CD1c-positive myeloid dendritic cell (primary cell): ENCODE data around the gene AGTRAP.

Source experiments
- DNase-seq: peaks from one replicate; pipeline ENCODE4 v3.0.0-alpha.2; 2016; ENCODE audit errors: extremely low spot score

Gene AGTRAP

DNA sequence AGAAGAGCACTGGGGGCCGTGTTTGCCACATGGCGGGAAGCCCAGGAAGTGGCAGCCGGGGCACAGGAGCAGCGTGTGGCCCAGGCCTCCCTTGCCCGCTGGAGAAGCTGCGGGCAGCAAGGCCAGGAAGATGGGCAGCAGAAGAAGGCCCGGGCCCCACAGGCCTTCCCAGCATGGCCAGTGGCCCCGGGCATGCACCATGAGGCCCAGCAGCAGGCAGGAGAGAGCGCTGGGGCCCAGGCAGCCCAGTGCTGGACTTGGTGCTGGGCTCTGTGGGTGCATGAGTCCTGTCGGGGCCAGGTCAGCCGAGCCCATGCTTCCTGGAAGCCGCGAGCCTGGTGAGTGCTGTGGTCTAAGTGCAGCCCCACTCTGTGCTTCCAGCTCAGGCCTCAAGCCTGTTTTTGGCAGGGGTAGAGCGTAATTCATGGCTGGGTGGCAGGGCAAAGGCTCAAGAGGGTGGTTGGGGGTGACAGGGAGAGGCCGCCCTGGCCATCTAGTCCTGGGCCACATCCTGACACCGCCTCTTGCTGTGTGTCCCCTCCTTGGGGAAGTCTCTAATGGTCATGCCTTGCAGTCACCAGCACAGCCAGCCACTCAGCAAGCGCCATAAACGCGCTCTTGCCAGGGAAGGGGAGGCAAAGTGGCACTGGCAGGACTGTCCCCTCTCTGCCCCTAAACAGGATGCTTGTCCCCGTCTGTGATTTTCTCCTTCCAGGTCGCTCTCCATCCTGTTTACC is 48.5 kb downstream of the AGTRAP start:
- no peak for DNase-seq

DNA sequence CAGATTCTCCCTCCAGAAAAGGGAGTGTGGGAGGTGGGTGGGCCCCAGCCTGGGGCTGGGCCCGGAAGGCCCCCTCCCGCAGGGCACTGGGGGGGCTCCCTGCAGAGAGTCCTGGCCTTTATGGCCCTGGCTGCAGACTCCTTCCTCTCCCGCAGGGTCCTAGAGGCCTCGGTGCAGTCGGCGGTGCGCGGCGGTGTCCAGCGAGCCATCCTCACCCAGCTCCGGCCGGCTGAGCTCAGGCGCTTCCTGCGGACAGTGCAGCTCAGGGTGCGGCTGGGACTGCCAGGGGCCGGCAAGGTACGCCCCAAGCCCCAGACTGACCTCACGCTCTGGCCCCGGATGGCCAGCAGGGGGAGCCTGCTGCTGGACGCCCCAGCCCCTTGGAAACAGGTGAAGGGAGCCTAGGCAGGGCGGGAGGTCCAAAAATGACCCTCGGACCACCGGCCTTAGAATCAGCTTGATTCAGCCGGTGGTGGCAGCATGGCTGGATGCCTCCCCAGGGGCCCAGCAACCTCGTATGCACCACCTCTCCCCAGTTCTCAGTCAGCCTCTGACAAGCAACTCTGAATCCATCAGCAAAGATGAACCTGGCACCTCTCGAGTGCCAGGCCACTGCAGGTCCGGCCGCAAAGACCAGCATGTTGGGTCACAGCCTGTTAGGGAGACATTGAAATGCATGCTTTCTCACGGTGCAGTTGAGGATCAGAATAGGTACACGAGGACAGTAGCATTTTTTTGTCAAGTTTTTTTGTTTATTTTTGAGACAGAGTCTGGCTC is 49.2 kb downstream of the AGTRAP start:
- peak; percentile 50 for DNase-seq

DNA sequence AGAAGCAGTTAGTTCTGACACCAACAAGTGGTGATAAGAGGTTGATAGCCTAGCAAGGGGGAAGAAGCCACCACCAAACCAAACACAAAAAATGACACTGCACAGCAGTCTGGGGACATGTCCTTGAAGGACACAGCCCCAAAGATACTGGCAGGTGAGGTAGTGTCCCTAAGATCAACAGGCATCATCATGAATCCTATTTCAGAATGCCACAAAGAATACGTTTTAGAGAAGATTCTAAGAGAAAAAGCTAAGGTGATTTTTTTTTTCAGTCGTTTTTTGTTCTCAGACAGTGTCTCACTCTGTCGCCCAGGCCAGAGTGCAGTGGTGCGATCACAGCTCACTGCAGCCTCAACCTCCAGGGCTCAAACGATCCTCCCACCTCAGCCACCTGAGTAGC is 50.2 kb downstream of the AGTRAP start:
- no peak for DNase-seq

DNA sequence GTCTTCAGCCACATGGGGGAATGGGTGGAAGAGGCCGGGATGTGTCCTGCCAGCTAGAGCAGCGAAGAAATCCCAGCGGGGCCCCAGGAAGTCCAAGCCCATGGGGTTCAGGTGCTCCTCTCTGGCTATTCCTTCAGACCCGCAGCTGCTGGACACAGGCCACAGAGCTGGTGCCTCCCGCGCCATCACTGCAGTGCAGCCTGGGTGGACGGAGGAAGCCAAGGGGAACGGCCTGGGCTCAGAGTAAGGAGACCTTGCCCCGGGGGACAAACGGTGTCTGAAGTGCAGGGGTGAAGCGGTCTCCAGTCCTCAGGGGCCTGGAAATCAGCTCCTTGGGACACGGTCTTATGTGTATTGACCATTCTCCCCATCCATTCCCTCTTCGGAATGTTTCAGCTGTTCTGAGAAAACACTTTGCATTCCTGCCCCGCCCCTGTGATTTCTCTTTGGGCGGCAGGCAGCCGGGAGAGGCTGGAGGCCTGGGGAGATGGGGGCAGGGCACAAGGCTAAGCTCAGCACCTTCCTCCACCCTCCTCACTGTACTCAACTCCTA is 51.4 kb downstream of the AGTRAP start:
- no peak for DNase-seq

DNA sequence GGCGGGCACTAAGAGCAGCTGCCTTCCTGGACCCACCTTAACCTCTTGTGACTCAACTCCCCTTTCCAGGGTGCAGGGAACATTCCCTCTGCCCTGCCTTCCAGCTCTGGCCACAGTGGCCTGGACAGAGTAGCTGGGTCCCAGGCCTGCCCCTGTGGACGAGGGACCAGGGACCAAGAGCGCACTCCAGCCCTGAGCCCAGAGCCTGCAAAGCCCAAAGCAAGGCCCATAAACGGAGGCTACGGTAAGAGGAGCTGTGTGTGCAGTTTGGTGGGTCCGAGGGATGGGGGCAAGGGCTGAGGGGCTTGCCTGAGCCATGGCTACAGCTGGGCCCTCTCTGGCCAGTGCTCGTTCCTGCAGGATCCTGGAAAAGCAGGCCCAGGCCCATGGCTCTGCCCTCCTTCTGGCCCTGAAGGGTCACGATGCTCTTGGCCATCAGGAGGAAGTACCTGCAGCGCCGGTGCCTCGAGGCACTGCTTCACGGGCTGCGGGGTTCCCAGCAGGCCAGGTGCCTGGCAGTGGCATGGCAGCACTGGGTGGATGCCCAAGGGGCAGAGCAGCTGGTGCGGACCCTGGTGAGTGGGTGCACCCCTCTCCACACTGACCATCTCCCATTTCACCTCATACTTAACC is 52.0 kb downstream of the AGTRAP start:
- no peak for DNase-seq

DNA sequence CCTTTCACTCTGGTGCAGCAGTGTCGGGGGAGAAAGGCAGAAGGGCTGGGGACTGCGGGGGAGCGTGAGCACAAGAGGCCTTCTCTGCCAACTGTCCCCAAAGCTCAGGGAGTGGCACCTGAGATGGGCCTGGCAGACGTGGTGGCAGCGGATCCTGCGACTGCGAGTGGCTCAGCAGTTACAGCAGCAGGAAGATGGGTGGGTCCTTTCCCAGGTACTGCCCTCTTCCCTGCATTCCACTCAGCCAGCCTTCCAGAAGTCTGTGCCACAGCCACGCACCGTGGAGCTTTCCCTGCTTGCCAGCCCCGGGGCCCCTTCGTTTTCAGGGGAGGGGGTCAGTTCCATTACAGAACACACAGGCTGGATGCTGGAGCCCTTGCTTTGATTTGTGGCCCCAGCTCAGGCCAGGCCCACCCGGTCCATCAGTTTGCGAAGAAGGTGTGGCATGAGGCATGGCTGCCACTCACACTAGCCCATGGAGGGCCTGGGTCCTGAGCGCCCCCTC is 52.7 kb downstream of the AGTRAP start:
- DNase-seq: no peak

DNA sequence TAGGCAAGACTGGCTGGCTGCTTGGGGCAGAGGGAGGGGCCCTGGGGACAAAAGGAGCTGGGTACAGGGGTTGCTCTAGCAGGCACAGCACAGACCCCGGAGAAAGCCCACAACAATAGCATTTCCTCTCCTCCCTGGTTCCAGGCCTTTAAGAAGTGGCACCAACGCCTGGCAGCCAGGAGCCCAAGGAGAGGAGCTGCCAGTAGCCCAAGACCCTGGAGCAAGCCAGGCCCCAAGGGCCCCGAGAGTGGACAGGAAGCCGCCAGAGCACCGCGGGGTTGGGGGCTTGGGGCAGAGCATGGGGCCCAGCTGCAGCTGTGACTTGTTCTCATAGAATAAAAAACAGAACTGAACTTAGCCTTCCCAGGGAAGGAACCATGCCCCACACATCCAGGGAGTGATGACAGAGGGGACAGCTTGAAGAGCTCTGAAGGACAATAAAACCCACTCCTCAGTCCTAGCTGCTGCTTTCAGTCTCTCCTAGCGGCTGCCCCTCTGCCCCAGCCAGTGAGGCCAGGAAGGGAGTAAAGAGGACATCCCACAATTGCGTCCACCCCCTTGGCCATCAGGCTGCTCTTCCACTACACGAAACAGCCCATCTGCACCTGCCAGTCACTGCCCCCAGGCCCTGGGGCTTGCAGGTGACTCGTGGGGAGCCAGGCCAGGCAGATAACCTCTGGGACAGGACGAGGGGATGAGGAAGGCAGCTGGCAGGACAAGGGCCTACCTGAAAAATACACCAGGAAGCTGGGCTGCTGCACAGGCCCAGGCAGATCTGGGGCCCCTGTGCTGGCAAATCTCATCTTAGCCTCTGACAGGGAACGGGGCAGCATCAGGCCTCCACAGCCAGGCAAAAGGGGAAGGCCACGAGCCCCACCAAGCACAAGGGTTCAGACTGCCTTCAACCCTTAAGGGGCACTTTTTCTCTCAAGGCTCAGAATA is 53.5 kb downstream of the AGTRAP start:
- DNase-seq: no peak

DNA sequence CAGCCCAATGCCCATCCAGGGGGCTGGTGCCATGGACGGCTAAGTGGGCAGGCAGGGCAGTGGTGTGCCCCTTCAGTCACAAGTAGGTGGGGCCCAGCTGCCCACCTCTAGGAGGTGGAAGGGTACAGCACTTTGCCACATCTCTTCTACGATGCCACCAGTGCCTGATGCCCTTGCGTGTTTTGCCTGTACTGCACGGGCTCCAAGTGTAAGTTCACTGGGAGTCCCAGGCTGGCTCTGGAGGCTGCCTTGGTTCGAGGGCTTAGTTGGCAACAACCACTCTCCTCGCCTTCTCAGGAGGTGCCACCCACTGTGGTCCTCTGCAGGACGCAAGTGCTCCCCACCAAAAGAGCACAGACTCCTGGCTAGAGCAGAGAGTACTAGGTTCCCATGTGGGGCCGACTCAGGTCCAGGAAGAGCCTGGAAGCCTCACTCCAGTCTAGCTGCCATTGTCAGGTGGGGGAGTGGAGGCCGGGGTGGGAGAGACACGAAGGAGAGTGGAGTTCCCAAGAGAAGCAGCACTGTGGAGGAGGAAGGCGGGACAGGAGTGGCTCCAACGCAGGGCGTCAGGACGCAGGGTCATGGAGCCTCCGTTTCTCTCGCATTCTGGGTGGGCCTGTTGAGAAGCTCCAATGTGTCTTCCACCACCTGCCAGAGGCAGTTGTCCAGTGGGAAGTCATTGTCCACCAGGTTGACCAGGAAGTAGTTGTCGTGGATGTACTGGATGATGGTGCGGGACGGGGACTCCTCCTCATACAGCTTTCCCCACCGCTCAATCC is 54.4 kb downstream of the AGTRAP start:
- DNase-seq: no peak

DNA sequence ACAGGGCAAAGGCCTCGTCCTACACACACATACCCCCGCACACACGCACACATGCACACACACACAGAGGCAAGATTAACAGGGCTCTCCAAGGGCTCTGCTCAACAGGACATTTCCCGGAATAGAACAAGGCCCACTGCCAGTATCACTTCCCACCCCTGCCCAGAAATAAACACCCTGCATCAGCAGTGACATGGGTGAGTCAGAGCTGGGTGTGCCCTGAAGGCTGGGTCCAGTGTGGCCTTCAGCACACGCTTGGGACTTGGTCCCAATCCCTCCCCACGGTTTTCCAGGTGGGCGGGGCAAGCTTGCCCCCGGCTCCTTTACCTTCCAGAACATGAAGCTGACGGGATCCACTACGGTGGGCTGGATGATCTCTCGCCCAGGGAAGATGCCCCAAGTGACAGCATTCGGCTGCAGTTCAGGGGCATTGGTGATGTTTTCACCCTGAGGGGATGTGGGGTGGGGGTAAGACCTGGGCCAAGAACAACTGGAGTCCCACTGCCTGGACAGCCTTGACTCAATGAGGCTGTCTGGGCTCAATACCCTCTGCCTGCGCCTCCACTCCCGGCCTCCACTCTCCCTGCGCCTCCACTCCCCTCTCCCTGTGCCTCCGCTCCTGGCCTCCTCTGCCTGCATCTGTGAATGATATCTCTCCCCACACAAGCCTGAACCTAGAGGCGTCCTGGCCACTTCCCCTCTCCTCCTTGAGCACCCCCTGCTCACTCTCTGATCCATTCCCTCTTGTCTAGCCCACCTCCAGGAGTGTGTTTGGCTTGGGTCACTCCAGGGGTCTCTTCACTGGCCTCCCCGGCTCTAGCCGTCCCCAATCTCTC is 55.2 kb downstream of the AGTRAP start:
- DNase-seq: peak; percentile 88

DNA sequence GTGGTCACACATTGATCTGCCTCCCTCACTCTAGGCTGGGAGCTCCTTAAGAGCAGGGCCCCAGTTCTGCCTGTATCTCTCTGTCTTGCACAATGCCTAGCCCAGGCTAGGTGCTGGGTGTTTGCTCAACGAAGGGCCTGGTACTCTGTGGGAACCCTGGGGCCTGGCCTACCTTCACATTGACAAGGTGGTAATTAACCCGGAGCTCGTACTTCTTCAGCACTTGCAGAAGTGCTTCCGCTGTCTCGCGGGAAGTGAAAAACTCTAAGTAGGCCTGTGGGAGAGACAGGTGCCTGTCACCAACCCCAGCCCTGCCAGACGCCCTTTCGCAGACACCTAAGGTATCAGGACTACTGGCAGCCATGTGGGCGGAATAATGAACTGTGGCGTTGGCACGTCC is 56.2 kb downstream of the AGTRAP start:
- DNase-seq: no peak

DNA sequence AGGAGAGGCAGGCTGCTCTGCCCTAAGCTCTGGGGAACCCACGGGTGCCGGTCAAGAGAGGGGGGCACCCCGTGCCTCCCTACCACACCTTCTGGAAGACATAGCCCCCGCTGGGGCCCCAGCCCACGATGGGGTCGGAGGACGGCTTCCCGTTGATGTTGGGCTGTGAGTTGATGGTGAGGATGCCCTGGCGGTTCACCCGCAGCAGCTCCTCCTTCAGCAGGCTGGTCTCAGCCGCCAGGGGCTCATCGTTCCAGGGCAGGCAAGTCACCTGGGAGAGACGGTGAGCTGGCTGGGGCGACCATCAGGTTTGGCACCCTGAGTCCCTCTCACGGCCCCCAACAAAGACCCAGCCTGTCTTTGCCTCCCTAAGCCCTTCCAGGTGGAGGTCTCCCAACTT is 57.9 kb downstream of the AGTRAP start:
- no peak for DNase-seq

DNA sequence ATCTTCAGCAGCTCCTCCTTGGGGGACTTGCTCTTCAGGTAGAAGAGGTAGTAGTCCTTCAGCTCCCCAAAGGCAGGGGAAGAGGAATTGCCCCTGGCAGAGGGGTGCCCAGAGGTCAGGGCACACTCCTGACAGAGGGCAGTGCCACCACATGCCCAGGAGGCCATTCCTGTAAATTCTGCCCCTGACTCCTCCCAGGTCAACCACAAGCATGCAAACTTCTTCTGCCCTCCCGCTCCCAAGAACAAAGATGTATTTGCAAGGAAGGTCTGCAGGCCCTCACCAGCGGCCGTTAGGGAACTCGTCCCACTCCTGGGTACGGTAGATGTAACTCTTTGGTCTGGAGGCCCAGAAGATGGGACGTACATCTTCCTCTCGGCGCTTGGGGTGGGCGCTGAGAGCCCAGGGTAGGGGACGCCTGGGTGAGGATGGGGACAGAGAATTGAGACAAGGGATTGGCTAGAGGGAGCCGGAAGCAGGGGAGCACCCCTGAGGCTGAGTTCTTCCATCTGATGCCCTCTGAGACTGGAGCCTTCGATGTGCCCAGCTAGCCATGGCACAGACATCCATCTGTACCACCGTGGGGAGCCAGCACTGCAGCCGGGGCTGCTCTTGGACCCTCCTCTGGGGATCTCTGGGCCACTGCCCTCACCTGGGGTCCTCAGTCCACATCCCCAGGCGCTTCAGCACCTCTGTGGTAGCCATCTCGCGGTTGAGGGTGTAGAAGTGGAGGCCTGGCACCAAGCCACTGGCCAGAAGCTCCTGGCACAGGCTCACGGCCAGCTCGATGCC is 58.7 kb downstream of the AGTRAP start:
- DNase-seq: no peak

DNA sequence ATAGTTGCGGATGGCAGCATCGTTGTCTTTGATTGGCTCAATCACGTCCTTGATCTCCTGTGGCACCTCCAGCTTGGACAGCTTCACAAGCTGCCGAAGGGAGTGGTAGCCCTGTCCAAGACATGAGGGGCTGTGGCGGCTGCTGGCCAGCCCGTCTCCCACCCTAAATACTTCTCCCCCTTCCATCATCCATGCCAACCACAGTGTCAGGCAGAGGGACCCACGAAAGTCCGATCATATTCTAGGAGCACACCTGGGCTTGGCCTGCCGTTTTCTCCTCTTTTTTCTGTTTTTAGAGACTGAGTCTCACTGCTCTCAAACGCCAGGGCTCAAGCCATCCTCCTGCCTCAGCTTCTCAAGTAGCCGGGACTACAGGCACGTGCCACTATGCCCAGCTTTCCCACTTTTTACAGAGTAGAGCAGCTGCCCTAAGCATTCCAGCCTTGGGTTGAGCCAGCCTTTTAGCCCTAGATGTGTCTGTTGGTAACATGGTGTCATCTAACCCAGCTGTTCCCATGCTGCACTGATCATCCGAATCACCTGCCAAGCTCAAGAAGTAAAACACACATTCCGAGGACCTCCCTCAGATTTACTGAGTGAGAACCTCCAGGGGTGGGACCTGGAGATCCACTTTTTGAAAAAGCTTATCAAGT is 59.4 kb downstream of the AGTRAP start:
- DNase-seq: no peak

DNA sequence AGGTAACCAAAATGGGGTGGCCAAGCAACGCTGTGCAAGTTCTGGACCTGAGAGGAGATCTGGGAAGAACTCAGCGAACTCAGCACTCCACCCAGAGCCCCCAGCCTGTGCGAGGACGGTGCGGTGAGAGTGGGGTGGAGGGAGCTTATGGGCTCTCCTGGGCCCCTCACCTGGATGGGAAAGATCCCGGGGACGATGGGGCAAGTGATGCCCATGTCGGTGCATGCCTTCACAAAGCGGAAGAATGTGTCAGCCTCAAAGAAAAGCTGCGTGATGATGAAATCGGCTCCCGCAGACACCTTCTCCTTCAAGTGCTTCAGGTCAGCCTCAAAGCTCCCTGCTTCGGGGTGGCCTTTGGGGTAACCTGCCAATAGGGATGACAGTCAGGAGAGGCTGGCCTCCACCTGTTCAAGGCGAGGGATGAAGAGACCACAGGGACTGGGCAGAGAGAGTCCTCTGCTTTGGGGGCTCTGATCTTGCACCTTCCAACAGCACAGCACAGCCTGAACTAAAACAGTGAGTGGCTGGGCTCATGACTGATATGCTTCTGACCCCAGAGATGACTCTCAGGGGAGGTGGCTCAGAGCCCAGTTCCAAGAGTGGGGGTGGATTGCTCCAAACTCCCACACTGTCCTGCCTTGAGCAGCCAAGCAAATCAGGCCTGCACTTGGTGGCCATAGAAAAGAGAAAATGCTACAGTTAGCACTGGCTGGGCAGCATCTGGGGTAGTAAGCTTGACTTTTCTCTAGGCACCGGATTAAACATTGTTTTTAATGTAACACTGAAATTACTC is 60.3 kb downstream of the AGTRAP start:
- peak; percentile 18 for DNase-seq

DNA sequence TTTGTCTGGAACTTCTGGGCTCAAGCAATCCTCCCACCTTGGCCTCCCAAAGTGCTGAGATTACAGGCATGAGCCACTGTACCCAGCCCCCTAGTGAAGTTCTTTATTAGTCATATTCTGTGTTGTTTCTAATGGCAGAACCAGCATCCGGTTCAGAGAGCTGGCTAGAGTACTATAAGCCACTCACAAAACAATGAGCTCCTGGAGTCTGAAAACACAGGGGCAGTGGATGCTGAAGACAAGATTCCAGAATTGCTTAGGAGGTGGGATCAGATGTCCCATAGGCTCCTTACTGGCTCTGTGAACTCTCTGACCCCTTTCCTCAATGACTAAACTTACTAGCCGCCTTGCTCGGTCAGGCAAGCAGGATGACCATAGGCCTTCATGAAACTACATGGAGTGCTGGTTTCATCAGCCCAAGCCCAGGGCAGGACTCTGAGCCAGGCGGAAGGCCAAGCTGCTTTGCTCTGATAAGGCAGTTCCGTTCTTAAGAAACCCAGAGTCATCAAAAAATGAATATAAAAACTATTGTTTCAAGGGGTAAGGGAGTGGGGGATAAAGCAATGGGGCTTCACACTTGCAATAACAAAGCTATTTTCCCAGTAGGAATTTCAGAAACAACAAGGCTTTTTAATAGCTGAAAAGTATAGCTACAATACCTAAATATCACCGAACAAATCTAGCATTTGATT is 61.7 kb downstream of the AGTRAP start:
- DNase-seq: no peak

DNA sequence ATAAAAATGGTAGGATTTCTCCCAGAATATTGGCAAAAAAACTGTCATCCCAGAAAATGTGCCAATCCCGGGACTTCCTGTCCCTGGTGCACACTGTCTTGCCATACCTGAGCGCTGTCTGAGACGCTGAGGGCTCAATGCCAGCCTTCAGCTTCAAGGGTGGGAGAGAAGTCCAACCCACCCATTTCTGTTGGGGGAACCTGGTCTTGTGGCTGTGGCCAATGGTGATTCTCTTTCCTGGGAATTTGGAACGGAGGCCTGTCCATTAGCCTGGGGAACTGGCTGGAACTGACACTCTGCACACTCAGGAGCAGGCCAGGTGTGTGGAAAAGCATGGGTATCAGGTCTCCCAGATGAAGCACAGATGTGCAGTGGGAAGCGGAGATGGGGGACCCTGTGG is 63.2 kb downstream of the AGTRAP start:
- DNase-seq: no peak

DNA sequence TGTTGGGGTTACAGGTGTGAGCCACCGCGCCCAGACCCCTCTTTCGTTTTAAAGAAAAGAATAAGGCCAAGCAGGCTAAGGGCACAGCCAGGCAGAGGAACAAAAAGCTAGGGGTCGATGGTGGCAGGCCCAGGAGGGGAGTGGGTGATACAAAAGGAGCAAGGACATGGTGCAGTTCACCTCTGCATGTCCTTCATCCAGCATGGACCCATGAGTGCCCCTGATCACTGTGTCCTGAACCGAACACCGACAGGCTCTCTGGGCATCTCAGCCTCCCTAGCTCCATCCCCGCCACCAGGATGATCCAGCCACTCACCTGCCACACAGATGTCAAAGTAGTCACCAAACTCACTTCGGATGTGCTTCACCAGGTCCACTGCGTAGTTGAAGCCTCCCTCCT is 64.0 kb downstream of the AGTRAP start:
- no peak for DNase-seq
